Duodenal mucosa (tissue), 2 donors: ENCODE measurements around the gene GALNT14.

Experiments
- H3K27ac ChIP-seq: one replicate; pipeline ENCODE4 v1.7.0; 2013; ENCODE audit warnings: low read depth, low read length
- H3K27me3 ChIP-seq, 2 donors: one replicate each; pipeline ENCODE4 v1.7.0; 2013; ENCODE audit warnings: low read length in 2 of 2, control low read depth in 1 of 2; ENCODE audit not compliant: insufficient read depth in 2 of 2, control insufficient read depth in 1 of 2
- H3K36me3 ChIP-seq, 2 donors: one replicate each; pipeline ENCODE4 v1.7.0; 2013; ENCODE audit warnings: low read length in 2 of 2, control low read depth in 1 of 2; ENCODE audit not compliant: insufficient read depth in 2 of 2, control insufficient read depth in 1 of 2
- H3K4me1 ChIP-seq, 2 donors: one replicate each; pipeline ENCODE4 v1.7.0; 2013; ENCODE audit warnings: low read length in 2 of 2, control low read depth in 1 of 2; ENCODE audit not compliant: insufficient read depth in 2 of 2, control insufficient read depth in 1 of 2
- H3K4me3 ChIP-seq, 2 donors: one replicate each; pipeline ENCODE4 v1.7.0; 2013; ENCODE audit warnings: low read length in 2 of 2, low read depth in 1 of 2
- H3K9ac ChIP-seq, 2 donors: one replicate each; pipeline ENCODE4 v1.7.0; 2013; ENCODE audit warnings: low read length in 2 of 2, low read depth in 1 of 2
- H3K9me3 ChIP-seq, 2 donors: one replicate each; pipeline ENCODE4 v1.7.0; 2013; ENCODE audit warnings: low read length in 2 of 2, control low read depth in 1 of 2; ENCODE audit not compliant: control insufficient read depth in 1 of 2

Gene GALNT14

GRCh38 chr2:30981510-30981909 lies 156.7 kb downstream of the GALNT14 start:
- no peaks in the 10 kb centered on the region for H3K9me3 ChIP-seq
- no peak overlapping the region for H3K4me3 ChIP-seq
- H3K4me1 ChIP-seq: no peaks in the 10 kb centered on the region
- no peaks in the 10 kb centered on the region for H3K36me3 ChIP-seq
- no peaks in the 10 kb centered on the region for H3K27me3 ChIP-seq
- no peak overlapping the region for H3K27ac ChIP-seq
- H3K9ac ChIP-seq: no peak overlapping the region

- Histone ChIP-seq H3K27me3 (no peaks in the 10 kb centered on the region), H3K36me3 (no peaks in the 10 kb centered on the region), H3K4me3 (no peak overlapping the region), H3K9me3 (no peaks in the 10 kb centered on the region), H3K27ac (no peak overlapping the region), H3K4me1 (no peaks in the 10 kb centered on the region), H3K9ac (no peak overlapping the region)
Observed at GRCh38 chr2:30981096-30981495, 157.1 kb downstream of the GALNT14 start.

GRCh38 chr2:30979822-30980245 lies 158.4 kb downstream of the GALNT14 start:
- no peak overlapping the region for H3K4me3 ChIP-seq
- no peak overlapping the region for H3K27ac ChIP-seq
- no peaks in the 10 kb centered on the region for H3K9me3 ChIP-seq
- H3K4me1 ChIP-seq: no peaks in the 10 kb centered on the region
- no peaks in the 10 kb centered on the region for H3K36me3 ChIP-seq
- H3K9ac ChIP-seq: no peak overlapping the region
- no peaks in the 10 kb centered on the region for H3K27me3 ChIP-seq

GRCh38 chr2:30978854-30979253 lies 159.4 kb downstream of the GALNT14 start:
- no peak overlapping the region for H3K9ac ChIP-seq
- no peak overlapping the region for H3K27ac ChIP-seq
- H3K27me3 ChIP-seq: no peaks in the 10 kb centered on the region
- no peak overlapping the region for H3K4me3 ChIP-seq
- H3K36me3 ChIP-seq: no peaks in the 10 kb centered on the region
- H3K4me1 ChIP-seq: no peaks in the 10 kb centered on the region
- H3K9me3 ChIP-seq: no peaks in the 10 kb centered on the region

GRCh38 chr2:30978044-30978443 lies 160.2 kb downstream of the GALNT14 start:
- Histone ChIP-seq H3K27me3 (no peaks in the 10 kb centered on the region), H3K4me3 (no peak overlapping the region), H3K4me1 (no peaks in the 10 kb centered on the region), H3K9ac (no peak overlapping the region), H3K36me3 (no peaks in the 10 kb centered on the region), H3K9me3 (no peaks in the 10 kb centered on the region), H3K27ac (no peak overlapping the region)

GRCh38 chr2:30975156-30975555 lies 163.1 kb downstream of the GALNT14 start:
- Histone ChIP-seq H3K27ac (no peak overlapping the region), H3K4me3 (no peak overlapping the region), H3K27me3 (no peaks in the 10 kb centered on the region), H3K36me3 (no peaks in the 10 kb centered on the region), H3K9me3 (no peaks in the 10 kb centered on the region), H3K4me1 (no peaks in the 10 kb centered on the region), H3K9ac (no peak overlapping the region)

GRCh38 chr2:30974554-30974953 lies 163.7 kb downstream of the GALNT14 start:
- Histone ChIP-seq H3K9me3 (no peaks in the 10 kb centered on the region), H3K4me3 (no peak overlapping the region), H3K36me3 (no peaks in the 10 kb centered on the region), H3K27me3 (no peaks in the 10 kb centered on the region), H3K4me1 (no peaks in the 10 kb centered on the region), H3K27ac (no peak overlapping the region), H3K9ac (no peak overlapping the region)

GRCh38 chr2:30974092-30974491 lies 164.1 kb downstream of the GALNT14 start:
- Histone ChIP-seq H3K36me3 (no peaks in the 10 kb centered on the region), H3K27me3 (no peaks in the 10 kb centered on the region), H3K9ac (no peak overlapping the region), H3K4me1 (no peaks in the 10 kb centered on the region), H3K4me3 (no peak overlapping the region), H3K9me3 (no peaks in the 10 kb centered on the region), H3K27ac (no peak overlapping the region)

- Histone ChIP-seq H3K27me3 (no peaks in the 10 kb centered on the region), H3K27ac (no peak overlapping the region), H3K4me1 (peaks cover 0 to 6% of the 10 kb centered on the region in 2 donors), H3K4me3 (no peak overlapping the region), H3K9ac (no peak overlapping the region), H3K36me3 (no peaks in the 10 kb centered on the region), H3K9me3 (no peaks in the 10 kb centered on the region)
Observed at GRCh38 chr2:30971231-30972025, 166.8 kb downstream of the GALNT14 start.

GRCh38 chr2:30968660-30969397 lies 169.4 kb downstream of the GALNT14 start:
- H3K4me3 ChIP-seq: no peak overlapping the region
- H3K36me3 ChIP-seq: no peaks in the 10 kb centered on the region
- H3K27me3 ChIP-seq: no peaks in the 10 kb centered on the region
- H3K9ac ChIP-seq: no peak overlapping the region
- peaks cover 0 to 6% of the 10 kb centered on the region in 2 donors for H3K4me1 ChIP-seq
- H3K9me3 ChIP-seq: no peaks in the 10 kb centered on the region
- no peak overlapping the region for H3K27ac ChIP-seq
